ENCODE results near the gene ETV6. TPM values are rescaled to one million over a fixed set of nuclear protein-coding genes. Genes with fewer than 3 reads are reported as not detected.

The ETV6 gene
- total RNA-seq, 1 donor from 2014 or later = 14.7 TPM

GRCh38 chr12:11863988-11864387 lies 214.5 kb downstream of the ETV6 start:
- TF ChIP-seq CTCF (IDR thresholded peaks at IDR 0.05) (no peak), POLR2AphosphoS5 (IDR thresholded peaks at IDR 0.05; ENCODE audit: insufficient read depth in 1 of 2, low read depth in 1 of 2) (peak in 1 of 2 donors; percentile 26)
- H3K4me1 ChIP-seq = peaks cover 42% of the 10 kb centered on the region
- no peaks in the 10 kb centered on the region for H3K27me3 ChIP-seq
- no peaks in the 10 kb centered on the region for H3K36me3 ChIP-seq
- peak overlapping the region; percentile 64 for H3K27ac ChIP-seq
- intact Hi-C loops (cut with DNase I) = no loop called here
- DNase-seq (ENCODE audit: extremely low spot score in 2 of 2) = no peak
- H3K9me3 ChIP-seq = peaks cover 10% of the 10 kb centered on the region
- no peak overlapping the region for H3K4me3 ChIP-seq

GRCh38 chr12:11865824-11866223 lies 216.3 kb downstream of the ETV6 start:
- H3K4me1 ChIP-seq = peaks cover 36% of the 10 kb centered on the region
- peaks cover 0 to 11% of the 10 kb centered on the region in 2 donors for H3K36me3 ChIP-seq
- intact Hi-C loops (cut with DNase I) = no loop called here
- no peak overlapping the region for H3K27ac ChIP-seq
- no peak overlapping the region for H3K4me3 ChIP-seq
- TF ChIP-seq POLR2AphosphoS5 (IDR thresholded peaks at IDR 0.05; ENCODE audit: insufficient read depth in 1 of 2, low read depth in 1 of 2) (no peak), CTCF (IDR thresholded peaks at IDR 0.05) (no peak), POLR2A (IDR thresholded peaks at IDR 0.05) (no peak)
- H3K27me3 ChIP-seq = no peaks in the 10 kb centered on the region
- no peak for DNase-seq (ENCODE audit: extremely low spot score in 2 of 2)
- peaks cover 10% of the 10 kb centered on the region for H3K9me3 ChIP-seq

- peaks cover 0 to 14% of the 10 kb centered on the region in 2 donors for H3K36me3 ChIP-seq
- no peak for DNase-seq (ENCODE audit: extremely low spot score in 2 of 2)
- intact Hi-C loops (cut with DNase I) = no loop called here
- TF ChIP-seq CTCF (IDR thresholded peaks at IDR 0.05) = no peak
- H3K27me3 ChIP-seq = no peaks in the 10 kb centered on the region
- no peak overlapping the region for H3K27ac ChIP-seq
- H3K9me3 ChIP-seq = peaks cover 10% of the 10 kb centered on the region
- H3K4me3 ChIP-seq = no peak overlapping the region
- peaks cover 14% of the 10 kb centered on the region for H3K4me1 ChIP-seq
These were observed 218.6 kb downstream of the ETV6 start for GRCh38 chr12:11868027-11868426.

GRCh38 chr12:11869406-11869805 lies 219.9 kb downstream of the ETV6 start:
- TF ChIP-seq POLR2AphosphoS5 (IDR thresholded peaks at IDR 0.05; ENCODE audit: insufficient read depth in 1 of 2, low read depth in 1 of 2) (no peak), CTCF (IDR thresholded peaks at IDR 0.05) (no peak), POLR2A (IDR thresholded peaks at IDR 0.05) (no peak)
- Histone ChIP-seq H3K36me3 (peaks cover 0 to 14% of the 10 kb centered on the region in 2 donors), H3K27ac (no peak overlapping the region), H3K4me3 (no peak overlapping the region), H3K27me3 (no peaks in the 10 kb centered on the region), H3K4me1 (peaks cover 2% of the 10 kb centered on the region), H3K9me3 (peaks cover 10% of the 10 kb centered on the region)
- intact Hi-C loops (cut with DNase I) = no loop called here
- DNase-seq (ENCODE audit: extremely low spot score in 2 of 2) = no peak

- Histone ChIP-seq H3K36me3 (peaks cover 0 to 14% of the 10 kb centered on the region in 2 donors), H3K4me3 (no peak overlapping the region), H3K9me3 (peaks cover 10% of the 10 kb centered on the region), H3K27me3 (no peaks in the 10 kb centered on the region), H3K27ac (no peak overlapping the region), H3K4me1 (peaks cover under 1% of the 10 kb centered on the region)
- no peak for DNase-seq (ENCODE audit: extremely low spot score in 2 of 2)
- intact Hi-C loops (cut with DNase I) = loop anchor here (10.0 kb wide), 1 partner anchor 215 kb away; no protein-coding TSS in a partner anchor
- TF ChIP-seq POLR2AphosphoS5 (IDR thresholded peaks at IDR 0.05; ENCODE audit: insufficient read depth in 1 of 2, low read depth in 1 of 2) (no peak), CTCF (IDR thresholded peaks at IDR 0.05) (no peak), POLR2A (IDR thresholded peaks at IDR 0.05) (no peak)
These were observed 220.6 kb downstream of the ETV6 start for GRCh38 chr12:11870041-11870451.

All from vagina (tissue), 2 donors.